Stimulated activated CD4-positive, alpha-beta T cell treated with anti-CD3 and anti-CD28 coated beads, Interleukin-1b, Interleukin-23, amount 100 ng/mL, for 48 hours (primary cell): ENCODE results near the gene MAPT.
A peak's percentile ranks its signal among the peaks of the same experiment; 100 is the strongest.

Experiments
- DNase-seq: peaks from one replicate; pipeline ENCODE4 v3.0.0-alpha.2; 2020

MAPT gene

GRCh38 chr17:45863857-45864654 lies 30.3 kb upstream of the MAPT start:
- DNase-seq: no peak

DNA sequence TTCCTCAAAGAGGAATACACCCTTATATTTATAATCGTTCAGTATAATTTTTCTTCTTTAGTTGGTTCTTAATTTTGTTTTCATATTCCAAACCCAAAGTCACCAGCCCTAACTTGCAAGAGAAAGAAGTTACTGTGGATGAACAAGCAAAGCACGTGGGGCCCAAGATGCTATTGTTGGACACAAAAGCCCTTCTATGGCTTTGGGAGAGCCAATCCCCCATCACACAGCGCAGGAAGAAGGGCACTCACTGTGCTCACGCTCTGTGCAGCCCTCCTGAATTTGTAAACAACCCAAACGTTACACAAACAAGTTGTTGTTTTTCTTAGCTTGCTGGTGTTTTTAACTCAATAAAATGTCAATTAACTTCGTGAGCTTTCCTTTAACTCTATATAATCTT lies 27.2 kb upstream of the MAPT start:
- no peak for DNase-seq

GRCh38 chr17:45867702-45868101 lies 26.7 kb upstream of the MAPT start:
- DNase-seq: no peak

DNA sequence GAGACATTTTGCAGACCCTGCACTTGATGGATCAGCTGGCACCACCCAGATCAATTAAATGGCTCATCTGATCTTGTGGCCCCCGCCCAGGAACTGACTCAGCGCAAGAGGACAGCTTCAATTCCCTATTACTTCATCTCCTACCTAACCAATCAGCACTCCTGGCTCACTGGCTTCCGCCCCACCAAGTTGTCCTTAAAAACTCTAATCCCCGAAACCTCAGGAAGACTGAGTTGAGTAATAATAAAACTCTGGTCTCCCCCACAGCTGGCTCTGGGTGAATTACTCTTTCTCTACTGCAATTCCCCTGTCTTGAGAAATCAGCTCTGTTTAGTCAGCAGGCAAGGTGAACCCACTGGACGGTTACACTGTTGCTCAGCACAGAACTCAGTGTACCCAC lies 26.1 kb upstream of the MAPT start:
- no peak for DNase-seq

DNA sequence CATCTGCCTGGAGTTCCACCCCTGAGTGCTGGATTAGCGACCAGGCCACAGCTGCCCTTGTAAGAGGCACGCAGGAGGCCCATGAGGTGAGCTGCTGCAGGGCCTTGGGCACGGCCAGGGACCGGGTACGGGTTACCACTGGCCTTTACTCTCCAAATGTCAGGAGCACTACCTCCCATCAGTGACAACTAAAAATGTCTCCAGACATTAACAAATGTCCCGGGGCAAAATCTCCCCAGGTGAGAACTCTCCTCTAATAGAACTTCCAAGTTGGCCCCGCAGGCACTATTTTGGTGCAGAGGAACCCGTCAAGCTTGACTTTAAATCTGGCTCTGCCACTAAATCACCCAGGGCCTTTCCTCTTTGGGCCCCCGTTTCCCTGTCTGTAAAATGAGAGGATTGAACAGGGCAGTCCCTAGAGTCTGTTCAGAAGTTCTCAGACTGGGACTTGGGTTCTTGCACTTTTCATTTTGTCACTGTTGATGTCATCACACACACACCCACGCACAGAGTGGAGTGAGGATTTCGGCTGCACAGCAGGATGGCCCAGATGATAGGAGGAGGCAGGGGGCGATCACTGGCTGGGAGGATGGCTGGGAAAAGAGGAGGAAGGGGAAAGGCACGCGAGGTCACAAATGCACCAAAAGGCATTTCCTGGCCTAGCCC lies 24.5 kb upstream of the MAPT start:
- DNase-seq: no peak

GRCh38 chr17:45870342-45870974 lies 23.9 kb upstream of the MAPT start:
- no peak for DNase-seq

- no peak for DNase-seq
These were observed 22.6 kb upstream of the MAPT start for GRCh38 chr17:45871718-45872117.

DNA sequence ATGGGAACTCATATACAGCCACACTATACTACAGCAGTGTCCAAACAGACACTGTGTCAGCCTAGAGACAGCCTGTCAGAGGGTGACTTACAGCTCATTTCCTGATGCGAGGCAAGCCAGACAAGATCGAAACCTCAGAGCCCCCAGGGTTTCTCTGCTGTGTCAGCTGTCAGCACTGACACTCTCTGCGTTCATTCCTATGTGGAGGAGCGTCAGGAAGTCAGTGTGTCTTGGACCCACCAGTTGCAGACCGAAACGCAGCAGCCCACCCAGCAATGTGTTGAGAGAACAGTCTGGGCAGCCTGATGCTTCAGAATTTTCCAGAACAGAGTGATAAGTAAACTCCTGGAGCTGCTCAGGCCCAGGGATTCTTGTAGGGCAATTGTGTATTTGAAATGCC lies 20.6 kb upstream of the MAPT start:
- peak; percentile 34 for DNase-seq

DNA sequence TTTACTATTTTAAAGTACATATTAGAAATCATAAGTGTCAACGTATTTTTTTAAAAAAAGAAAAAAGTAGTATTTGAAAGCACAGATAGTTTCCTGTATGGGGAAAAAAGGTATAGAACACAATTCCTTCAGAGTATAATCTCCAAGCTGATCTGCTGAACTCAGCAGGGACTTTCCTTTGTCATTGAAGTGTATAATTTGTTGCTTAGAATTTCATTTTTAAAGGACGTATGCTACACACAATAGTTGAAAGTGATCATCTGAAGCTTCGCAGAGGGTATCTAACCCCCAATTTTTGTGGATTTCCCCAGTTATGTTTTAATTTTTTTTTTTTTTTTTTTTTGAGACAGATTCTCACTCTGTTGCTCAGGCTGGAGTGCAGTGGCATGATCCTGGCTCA lies 20.2 kb upstream of the MAPT start:
- DNase-seq: no peak

GRCh38 chr17:45876539-45876938 lies 17.8 kb upstream of the MAPT start:
- no peak for DNase-seq

- DNase-seq: no peak
These were observed 16.9 kb upstream of the MAPT start for GRCh38 chr17:45877467-45877866.

DNA sequence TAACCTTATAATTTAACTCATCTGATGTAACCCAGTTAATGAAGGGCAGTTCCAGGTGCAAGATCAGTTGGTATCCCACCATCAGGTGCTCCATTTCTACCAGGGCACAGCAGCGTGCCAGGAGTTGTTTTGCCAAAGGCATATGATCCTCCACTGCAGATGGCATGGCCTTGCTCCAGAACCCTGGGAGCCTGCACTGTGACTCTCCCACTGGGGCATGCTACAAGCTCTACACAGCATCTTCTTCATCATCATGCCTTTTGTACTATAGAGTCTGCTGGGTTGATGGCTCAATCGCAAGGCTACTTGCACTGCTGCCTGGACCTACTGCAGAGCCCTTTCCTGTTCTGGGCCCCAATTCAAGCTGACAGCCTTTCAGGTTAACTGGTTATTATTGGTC lies 11.3 kb upstream of the MAPT start:
- DNase-seq: no peak

- no peak for DNase-seq
These were observed 7.5 kb upstream of the MAPT start for GRCh38 chr17:45886852-45887251.

- DNase-seq: no peak
These were observed 6.0 kb upstream of the MAPT start for GRCh38 chr17:45888392-45888791.

GRCh38 chr17:45889579-45889978 lies 4.8 kb upstream of the MAPT start:
- DNase-seq: no peak

- DNase-seq: no peak
These were observed 681 bp upstream of the MAPT start for GRCh38 chr17:45893725-45894021.

GRCh38 chr17:45895304-45895968 lies 1.1 kb downstream of the MAPT start:
- DNase-seq: no peak

GRCh38 chr17:45895969-45896785 lies 1.8 kb downstream of the MAPT start:
- no peak for DNase-seq

DNA sequence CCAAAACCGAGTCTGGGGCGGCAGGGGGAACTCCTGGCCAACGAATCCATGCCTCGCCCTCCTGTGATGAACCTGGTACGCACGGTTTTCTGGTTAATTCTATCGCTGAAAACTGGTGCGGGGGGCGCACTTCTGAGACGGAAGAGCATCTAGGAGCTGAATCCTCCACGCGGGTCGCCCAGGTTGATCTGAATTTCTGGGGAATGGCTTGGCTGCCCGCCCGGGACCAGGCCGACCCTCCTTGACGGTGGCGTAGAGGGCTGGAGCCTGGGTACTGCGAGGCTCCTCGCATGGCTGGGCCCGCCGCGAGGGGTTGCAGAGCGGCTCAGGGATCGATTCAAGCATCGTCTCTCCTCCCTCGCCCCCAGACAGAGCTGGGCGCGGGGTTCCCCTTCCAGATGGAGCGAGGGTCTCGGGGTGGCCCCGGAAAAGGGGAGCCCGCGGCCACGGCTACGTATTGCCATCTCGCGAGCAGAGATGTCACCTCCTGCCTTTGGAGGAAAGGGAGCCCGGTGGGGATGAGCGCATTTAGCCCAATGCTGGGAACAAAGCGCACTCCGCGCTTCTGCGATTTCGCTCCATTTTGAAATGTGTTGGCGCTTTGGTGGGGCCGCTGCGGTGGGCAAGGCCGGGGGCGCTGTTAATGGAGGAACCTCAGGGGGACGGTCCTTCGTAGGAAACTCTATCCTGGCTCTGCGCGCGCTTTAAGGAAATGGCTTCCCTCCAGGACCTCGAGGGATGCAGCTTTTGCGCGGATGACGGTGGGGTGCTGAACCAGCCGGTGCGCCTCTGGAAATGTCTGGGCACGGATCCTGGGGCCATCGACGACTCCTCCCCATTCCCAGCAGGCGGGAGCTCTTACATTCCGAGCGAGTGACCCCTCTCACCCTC lies 2.7 kb downstream of the MAPT start:
- DNase-seq: no peak

GRCh38 chr17:45900136-45900535 lies 5.8 kb downstream of the MAPT start:
- no peak for DNase-seq

DNA sequence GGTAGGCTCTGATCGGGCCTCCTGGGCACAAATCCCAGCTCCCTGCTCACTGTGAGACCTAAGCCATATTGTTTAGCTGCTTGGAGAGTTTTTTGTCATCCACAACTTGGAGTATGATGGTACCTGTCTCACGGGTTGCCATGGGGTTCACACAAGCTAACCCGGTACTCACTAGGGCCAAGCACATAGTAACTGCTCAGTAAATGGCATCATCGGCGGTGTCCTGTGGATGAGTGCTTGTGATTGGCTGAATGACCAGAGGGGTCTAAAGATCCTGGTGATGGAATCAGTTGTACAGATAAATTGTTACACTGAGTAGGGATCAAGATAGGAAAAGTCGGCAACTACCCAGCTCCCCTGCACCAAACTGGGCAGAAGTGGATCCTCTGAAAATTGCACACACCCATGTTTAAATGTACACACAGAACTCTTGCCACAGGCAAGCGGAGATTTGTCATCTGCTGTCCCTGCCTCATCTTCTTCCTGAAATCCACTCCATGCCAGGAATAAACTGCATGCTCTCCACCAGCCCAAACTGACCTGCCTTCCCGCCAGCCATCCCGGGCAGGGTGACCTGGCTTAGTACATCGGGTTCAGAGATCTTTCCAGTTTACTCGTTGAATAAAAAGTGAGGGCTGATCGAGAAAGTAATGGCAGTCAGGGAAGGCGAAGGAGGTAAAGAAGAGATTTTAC lies 6.5 kb downstream of the MAPT start:
- no peak for DNase-seq
